Inflammatory macrophage treated with lipopolysaccharide for 4 hours (primary cell): ENCODE data around the gene SGPP2.
"Not testable (repeated sequence)": the region's sequence is repeated elsewhere in the genome, so short reads cannot be mapped to it uniquely, and the experiment has no call there.

Experiments
- DNase-seq: peaks from one replicate; pipeline ENCODE4 v3.0.0-alpha.2; 2020

SGPP2 gene

DNA sequence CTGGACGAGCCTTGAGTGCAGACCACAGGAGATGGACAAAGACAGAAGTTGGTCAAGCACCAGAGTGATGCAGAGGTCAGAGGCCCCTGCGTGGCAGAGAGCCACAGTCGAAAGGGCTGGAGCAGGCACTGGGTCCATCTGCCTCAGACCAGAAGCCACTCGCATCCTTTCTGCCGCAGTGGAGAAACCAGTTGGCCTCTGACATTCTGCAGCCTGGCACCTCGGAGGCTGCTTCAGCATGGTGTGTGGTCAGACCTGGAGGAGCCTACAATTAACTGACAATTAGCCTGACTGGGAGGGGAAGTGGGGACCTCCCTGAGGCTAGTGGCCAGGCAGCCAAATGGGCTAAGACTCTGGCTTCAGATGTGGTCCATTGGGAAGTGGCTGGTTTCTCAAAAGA, 111.1 kb downstream of the SGPP2 start:
- no peak for DNase-seq

DNA sequence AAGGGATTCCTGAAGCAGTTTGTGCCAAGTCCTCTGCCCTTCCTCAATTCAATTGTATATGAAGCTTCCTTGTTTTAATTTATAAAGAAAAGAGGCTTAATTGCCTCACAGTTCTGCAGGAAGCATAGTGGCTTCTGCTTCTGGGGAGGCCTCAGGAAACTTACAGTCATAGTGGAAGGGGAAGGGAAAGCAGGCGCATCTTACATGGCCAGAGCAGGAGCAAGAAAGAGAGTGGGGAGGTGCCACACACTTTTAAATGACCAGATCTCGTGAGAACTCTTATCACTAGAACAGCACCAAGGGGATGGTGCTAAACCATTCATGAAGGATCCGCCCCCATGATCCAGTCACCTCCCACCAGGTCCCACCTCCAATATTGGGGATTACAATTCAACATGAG, 114.2 kb downstream of the SGPP2 start:
- DNase-seq = peak; percentile 18

DNA sequence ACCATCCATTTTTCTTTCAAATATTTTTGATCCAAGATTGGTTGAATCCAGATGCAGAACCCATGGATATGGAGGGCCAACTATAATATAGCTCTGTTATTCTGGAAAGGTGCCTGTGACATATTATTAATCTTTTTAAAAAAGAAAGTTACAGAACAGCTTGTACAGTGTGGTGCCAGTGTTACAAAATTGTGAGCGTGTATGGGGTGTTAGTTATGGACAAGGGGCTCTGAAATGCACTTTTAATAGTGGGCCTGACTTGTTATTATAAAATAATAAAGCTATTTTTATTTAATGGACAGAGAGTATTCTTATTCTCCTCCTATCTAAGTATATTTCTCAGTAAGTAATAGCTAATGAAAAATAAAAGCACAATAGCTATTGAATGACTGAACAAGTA, 120.3 kb downstream of the SGPP2 start:
- no peak for DNase-seq

DNA sequence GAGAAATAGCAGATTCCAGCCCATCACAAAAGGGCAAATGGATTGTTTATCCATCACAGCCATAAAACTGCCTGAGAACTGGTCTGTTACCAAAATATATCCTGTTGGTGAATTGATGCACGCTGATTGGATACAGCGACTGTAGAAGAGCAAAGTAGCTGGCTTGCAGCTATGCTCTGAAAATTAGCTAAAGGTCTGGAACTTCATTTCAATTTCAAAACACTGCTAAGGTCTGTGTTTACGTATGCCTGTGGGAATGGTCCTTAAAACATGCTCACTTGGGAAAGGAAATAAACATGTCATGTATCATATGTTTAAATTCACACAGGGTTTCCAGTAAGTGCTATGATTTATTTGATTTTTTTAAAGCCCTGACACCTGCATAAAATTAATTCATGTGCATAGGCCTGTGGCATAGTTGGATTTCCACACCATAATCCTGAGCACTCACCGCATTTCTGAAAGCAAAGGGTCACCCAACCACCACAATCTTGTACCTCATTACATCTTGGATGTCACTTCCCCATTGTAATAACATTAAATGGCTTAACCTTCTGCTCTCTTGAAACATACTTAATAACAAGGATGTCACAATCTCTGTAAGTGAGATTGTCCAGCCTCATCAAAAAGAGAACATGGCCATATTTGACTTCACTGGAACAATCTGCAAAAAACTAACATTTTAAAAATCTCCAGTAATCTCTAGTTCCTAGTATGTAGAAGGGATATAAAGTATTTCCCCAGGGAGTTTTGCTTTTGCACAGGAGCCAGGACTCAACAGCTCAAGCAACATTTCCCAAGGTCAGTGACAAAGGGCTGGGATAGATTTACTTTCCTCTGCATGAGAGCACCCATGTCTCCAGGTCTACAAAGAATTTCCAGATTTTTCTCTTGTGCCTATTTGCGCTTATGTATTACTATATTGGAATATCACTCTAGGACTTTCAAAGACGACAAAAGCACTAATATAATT, 121.8 kb downstream of the SGPP2 start:
- no peak for DNase-seq

DNA sequence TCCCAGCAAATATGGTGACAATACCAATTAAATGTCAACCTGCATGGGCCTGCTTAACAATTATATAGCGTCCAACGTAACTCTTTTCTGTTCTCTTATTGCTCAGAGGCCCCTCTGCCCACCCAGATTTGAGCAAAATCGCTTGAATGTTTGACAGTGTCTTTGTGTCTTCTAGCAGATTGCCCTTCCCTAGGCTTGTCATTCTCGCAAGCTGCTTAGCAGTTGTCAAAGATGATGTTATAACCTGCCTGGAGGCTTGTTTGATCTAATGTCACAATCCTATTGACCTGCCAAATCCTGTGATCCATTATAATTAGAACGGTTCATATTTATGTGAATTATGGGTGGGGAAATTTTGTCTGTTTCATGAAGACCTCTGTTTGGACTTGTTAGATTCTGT, 122.7 kb downstream of the SGPP2 start:
- no peak for DNase-seq

DNA sequence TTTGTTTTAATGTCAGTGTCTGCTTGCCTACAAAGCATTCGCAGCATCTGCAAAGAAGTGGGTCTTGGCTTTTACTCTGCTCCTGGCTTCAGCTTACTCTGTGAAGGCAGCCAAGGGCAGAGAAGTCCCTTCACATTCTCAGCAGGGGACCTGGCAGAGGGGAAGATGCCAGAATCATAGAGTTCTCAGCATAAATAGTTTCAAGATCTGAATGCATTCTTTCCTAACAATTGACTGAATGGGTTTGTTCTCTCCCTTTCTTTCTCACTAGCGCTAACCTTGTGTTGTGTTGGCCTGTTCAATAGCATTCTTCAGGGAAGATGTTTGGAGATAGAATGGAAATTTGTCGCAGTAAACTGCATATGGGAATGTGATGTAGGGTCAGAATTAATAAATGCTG, 124.6 kb downstream of the SGPP2 start:
- no peak for DNase-seq

DNA sequence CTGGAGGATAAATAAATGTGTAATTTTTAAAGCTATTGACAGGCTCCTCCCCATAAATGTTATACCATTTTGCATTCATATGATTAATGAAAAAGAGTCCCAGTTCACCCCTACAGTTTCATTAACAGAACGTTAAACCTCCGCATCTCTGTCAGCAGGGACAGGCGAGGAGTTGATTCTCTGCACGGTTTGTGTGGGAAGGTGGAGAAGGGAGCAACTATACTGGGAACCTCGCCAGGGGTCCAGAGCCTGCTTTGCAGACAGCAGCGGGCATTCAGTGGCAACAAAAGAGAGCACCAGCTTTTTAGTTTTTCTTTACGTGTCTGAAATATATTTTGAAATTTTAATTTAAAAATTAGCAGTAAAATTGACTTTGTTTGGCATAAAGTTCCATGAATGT, 130.2 kb downstream of the SGPP2 start:
- DNase-seq = no peak

DNA sequence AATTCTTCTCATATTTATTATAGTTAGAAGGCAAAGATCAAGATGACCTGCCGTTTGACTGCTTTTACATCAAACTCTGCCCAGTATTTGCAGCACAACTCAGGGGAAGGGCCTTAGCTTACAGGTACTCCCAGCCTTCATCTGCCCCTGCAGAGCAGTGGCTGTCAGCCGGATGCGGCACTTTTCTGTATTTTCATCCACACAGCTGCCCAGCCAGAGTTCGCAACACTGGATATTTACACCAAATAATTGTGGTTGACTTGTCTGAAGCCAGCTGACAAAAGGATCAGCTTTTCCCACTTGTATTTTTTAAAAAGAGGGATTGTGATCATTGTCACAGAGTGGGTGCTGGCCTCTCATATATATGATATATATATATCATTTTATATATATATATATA, 136.8 kb downstream of the SGPP2 start:
- no peak for DNase-seq

DNA sequence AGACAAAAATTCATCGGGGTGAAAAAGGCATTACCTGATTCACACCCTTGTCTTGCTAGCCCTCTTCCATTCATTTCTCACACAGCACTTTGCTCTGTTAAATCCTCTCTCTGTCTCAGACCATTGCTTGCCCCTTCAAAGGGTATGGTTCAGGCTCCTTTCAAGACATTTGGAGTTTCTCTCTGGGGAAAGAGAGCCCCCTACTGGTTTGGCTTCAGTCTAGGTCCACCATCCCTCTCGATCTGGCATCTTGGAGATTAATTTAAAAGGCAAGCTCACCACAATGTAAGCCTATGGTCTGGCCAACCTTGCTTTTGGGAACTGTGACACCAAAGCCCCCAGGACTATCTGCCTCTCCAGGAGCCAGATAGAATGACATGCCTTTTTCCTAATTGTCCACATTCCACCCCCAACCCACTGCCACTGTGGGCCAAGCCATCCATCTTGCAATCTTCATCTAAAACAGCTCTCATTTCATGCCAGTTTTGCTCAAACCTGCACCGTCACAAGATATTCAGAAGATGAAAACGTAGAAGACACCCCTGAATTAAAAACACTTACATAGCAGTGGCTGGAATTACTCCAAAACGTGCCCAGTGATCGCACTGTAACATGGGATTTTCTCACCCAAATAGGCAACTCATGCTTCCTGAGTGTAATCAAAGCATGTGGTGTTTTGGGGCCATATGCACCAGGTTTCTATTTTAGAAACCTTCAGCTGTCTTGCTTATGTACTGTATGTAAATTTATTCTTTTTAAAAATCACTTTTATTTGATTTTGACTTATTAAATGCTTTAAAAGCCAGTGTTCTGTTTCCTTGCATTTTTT, 137.7 kb downstream of the SGPP2 start:
- peak; percentile 61 for DNase-seq

DNA sequence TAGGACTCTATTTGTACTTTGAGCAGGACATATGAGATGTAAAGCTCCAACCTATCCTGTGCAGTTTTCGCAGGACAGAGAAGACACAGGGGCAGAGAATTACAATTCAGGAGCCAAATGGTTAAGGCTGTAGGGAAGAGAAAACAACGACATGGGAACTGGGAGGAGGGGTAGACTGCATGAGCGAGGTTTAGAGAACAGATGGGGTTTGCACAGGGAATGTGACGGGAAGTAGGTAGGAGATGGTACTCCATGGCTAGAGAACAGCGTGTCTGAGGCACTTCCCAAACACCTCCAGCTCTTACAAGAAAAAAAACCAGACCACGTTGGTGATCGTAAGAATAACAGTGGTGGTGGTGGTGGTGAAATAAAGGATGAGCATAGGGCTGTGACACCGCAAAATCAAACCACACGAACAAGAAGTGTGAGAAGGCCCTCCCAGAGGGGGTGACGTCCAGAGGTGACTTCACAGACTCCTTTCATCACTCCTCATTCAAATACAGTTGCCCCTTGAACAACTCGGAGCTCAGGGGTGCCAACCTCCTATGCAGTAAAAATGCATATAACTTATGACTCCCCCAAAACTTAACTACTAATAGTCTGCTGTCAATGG, 138.9 kb downstream of the SGPP2 start:
- no peak for DNase-seq

DNA sequence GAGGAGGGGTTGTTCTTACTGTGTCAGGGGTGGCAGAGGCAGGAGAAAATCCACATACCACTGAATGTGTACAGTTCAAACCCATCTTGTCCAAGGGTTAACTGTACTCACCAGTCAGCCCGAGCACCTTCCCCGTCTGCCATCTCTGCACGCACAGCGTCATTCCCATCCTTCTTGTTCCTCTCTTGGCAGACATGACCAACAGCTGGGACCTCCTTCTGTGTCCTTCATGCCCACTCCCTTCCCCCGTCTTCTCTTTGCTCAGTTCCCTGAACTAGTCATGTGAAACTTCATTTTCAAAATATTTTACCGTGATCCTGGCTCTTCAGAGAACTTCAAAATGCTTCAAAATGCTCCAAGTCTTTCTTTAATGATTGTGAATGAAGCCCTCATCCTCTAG, 139.6 kb downstream of the SGPP2 start:
- DNase-seq = no peak

DNA sequence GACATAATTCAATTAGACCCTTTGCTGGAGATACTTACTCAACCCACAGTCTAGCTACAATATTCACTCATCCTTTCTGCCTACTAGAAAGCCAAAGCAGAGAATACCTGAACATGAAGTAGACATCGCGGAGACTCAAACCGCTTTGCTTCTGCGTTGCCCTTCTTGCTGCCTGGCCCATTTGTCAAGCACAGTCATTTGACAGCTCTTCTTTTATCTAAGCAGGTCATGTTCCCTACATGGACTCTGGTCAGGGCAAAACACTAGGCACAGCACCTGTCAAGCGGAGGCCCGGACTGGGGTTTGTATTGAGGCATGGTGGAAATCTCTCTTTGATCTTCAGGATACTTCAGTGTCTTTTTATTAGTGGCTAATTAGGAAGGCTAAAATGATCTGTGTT, 141.9 kb downstream of the SGPP2 start:
- no peak for DNase-seq

DNA sequence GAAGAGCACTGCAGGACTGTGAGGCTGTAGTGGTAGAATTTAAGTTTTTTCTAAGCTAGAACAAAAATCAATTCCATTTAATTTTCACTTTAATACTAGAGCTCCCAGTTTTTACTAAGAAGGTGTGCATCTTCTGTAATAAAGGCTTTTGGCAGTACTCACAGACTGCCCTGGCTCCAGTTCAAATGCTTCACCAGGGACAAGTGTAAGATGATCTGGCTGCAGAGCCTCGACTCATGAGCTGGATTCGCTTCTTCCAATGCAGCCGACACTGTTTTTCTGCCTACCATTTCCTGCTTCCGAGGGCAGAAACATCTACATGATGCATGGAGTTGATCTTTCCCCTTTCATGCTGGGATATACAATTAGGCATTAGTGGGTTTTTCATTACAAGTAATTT, 144.5 kb downstream of the SGPP2 start:
- DNase-seq = no peak

DNA sequence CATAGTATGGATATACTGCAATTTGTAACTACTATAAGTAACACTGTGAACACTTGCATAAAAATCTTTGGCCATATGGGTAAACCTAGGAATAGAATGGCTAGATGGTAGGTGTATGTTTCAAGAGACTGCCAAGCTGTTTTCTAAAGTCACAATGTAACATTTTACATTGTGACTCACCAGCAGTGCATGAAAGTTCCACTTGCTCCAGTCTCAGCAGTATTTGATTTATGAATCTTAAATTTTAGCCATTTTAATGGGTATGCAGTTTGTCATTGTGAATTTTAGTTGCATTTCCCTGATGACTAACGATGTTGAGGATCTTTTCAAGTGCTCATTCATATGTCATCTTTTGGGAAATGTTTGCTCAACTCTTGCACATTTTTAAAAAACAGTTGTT, 145.5 kb downstream of the SGPP2 start:
- DNase-seq = no peak

DNA sequence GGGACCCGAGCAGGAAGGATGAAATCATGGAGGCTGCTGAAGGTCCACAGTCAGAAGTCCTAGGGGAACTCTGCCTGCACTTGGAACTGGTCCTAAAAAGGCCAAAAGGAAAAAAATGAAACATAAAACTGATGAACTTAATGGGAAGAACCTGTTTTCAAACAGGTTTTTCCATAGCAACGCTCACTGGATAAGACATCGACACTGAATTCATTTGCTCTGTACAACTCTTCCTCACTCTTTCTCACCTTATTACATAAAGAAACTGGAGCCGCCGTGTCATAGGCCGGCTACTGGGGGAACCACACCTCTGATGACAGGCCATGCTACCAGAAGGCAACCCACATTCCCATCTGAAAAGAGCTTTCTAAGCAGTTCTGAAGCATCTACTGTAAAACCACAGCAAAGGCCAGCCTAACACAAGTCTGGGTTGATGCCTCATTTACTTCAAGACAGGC, 147.9 kb downstream of the SGPP2 start:
- DNase-seq = no peak

DNA sequence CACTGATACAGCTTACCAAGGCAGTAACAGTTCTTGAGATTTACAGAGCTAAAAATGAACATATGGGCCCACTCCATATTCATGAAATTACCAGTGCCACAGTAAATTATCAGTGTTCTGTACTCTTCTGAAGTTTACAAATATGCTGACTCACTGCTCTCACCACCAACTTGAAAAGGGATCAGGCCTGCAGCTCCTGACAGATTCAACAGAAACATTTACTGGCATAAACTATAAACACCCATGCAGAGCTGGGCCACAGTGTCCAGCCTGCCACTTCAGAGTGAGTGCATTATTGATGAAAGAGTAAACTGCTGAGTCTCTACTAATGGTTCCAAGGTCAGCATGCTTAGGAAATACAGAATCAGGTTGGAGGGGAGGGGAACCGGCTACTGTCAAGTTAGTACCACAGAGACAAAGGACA, 148.4 kb downstream of the SGPP2 start:
- no peak for DNase-seq

DNA sequence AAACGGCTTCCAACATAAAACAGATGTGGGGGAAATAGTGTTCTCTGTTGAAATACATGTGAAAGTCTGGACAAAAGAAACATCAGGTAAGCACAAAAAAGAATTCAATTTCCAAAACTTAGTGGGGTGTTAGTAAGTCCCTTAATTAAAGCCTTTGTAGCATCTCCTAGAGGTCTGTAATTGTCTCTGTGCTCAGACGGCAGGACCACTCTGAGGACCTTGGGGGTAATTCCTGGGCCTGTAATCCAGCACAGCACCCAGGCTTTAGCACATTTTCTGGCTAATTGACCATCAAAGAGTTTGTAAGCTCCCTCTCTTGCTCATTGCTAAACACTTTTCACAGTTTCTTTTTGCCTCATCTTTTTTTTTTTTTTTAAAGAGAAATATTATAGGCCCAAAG, 151.3 kb downstream of the SGPP2 start:
- no peak for DNase-seq

DNA sequence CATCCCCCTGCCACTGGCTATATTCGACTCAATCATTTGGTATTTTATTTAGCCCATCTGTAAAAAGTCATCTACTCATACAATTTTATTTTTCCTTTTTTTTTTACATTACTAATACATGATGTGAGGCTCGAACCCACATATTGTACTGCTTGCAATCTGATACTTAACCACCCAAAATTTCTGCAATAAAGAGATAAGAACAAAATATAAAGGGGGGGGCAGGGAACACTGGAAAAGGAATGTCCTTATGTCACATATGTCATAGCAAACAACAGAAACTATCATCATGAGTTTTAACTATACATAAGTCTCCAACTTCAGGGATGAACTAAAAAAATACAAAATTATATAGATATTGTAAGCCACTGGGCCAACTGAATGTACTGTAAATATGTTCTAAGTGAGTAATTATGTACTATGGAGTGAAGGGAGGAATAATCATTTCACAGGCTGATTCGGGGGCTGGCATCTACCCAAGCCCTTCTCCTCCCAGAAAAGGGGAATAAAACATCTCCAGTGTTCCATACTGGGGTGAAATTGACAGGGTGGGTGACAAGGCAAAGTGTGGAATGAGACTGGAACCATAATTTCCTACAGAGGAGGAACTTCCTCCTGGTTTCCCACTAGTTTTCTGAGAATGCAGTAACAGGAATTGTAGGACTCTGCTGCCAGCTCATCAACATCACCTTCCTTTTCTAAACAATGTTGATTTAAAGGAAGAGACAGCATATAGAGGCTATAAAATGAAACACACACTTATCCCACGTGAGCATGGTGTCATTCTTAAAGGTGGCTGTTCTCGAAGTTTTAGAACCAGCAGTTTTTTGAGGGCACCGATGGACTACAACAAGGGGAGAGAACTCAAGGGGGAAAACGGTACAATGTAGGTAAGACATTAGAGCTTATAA, 152.1 kb downstream of the SGPP2 start:
- DNase-seq = no peak

DNA sequence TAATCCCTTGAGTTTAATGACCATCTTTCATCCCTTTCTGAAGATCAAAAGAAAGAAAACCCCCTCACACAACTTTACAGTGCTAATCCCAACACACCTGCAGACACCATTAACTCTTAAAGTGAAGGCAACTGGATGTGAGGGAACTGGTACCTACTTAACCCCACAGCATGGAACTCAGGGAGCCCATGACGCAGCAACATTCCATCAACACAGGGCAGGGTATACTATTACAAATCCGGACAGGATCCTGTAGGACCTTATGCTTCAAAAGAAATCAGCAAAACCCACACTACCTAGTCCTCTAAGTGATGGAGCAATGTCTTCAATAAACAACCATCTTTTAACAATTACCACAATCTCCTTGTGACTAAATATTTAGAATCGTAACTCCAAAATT, 153.0 kb downstream of the SGPP2 start:
- DNase-seq = no peak

DNA sequence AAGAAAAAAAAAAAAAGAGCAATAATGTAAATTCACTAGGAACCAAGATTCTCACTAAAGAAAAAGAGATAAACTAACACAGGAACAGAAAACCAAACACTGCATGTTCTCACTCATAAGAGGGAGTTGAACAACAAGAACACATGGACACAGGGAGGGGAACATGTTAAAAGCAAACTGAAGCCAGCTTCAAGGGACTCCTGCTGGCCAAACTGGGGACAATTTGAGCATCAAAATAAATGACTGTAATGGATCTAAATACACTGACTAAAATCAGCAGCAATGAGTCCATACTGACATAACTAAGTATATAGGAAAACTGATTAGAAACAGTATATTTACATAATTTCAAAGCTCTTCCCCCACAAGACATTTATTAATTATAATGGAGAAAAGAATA, 158.6 kb downstream of the SGPP2 start:
- no peak for DNase-seq

DNA sequence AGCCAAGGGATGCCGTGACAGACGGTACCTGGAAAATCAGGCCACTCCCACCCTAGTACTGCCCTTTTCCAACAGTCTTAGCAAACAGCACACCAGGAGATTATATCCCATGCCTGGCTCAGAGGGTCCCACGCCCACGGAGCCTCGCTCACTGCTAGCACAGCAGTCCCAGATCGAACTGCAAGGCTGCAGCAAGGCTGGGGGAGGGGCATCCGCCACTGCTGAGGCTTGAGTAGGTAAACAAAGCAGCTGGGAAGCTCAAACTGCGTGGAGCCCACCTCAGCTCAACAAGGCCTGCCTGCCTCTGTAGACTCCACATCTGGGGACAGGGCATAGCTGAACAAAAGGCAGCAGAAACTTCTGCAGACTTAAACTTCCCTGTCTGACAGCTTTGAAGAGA, 160.2 kb downstream of the SGPP2 start:
- not testable (repeated sequence) for DNase-seq

DNA sequence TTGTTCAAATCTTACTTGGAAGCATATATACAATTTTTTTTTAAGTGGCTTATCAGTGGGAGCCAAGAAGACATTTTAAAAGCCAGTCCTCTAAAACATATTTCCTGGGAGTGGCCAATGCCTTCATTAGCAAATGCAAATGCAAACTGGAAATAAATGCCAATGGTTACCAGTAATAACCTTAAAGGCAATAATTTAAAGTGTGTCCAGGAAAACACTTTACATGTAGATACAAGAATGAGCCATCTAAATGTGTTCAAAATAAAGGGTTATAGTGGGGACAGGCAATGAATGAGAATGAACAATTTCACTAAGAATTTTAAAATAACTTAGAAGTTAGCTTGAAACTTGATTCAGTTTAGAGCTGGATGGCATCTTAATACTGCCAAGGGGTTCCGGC, 167.3 kb downstream of the SGPP2 start:
- DNase-seq = no peak
